Keratinocyte (primary cell): Measurements from ENCODE around the gene FNDC3B. TPM values are rescaled to one million over a fixed set of nuclear protein-coding genes. Genes with fewer than 3 reads are reported as not detected.

Experiments
- DNase-seq: peaks from one replicate; pipeline ENCODE4 v3.0.0-alpha.2; 2011; ENCODE audit warnings: low read depth, missing footprints, low spot score
- FAIRE-seq: peaks from 2 replicates; lab custom pipeline; 2011; peaks lifted over from hg19 to GRCh38; lab: Jason Lieb, UNC
- H2AFZ ChIP-seq: 2 replicates; pipeline ENCODE4 v1.6.0; 2012; ENCODE audit warnings: low read length, control low read depth, inconsistent platforms; ENCODE audit not compliant: control insufficient read depth
- H3K27ac ChIP-seq: 2 replicates; pipeline ENCODE4 v1.5.1; 2011; ENCODE audit warnings: low read length; ENCODE audit not compliant: control insufficient read depth, insufficient read depth
- H3K27me3 ChIP-seq: 3 replicates; pipeline ENCODE4 v1.6.0; 2011; ENCODE audit warnings: low read length; ENCODE audit not compliant: control insufficient read depth, insufficient read depth; ENCODE audit errors: extremely low read depth
- H3K36me3 ChIP-seq, 2 experiments: 2 replicates in 1 of 2; 3 replicates in 1 of 2; pipeline ENCODE4 v1.5.1; 2011; ENCODE audit warnings: low read length in 2 of 2, mild to moderate bottlenecking in 1 of 2; ENCODE audit not compliant: control insufficient read depth in 2 of 2, insufficient read depth in 2 of 2; ENCODE audit errors: extremely low read depth in 1 of 2
- H3K4me1 ChIP-seq: 3 replicates; pipeline ENCODE4 v1.5.1; 2011; ENCODE audit warnings: low read length; ENCODE audit not compliant: control insufficient read depth, insufficient read depth; ENCODE audit errors: extremely low read depth
- H3K4me2 ChIP-seq: 3 replicates; pipeline ENCODE4 v1.6.0; 2011; ENCODE audit warnings: low read depth, low read length; ENCODE audit not compliant: control insufficient read depth, insufficient read depth; ENCODE audit errors: extremely low read depth
- H3K4me3 ChIP-seq, 3 experiments: fragments of 200-600 bp in 1 of 3; sonication (generic) in 1 of 3; 2 replicates in 2 of 3; 3 replicates in 1 of 3; pipeline ENCODE4 v1.5.1; 2011 to 2016; ENCODE audit warnings: low read length in 3 of 3, mild to moderate bottlenecking in 3 of 3, control low read depth in 2 of 3, inconsistent platforms in 1 of 3, low read depth in 1 of 3, mixed read lengths in 1 of 3, mixed run types in 1 of 3, moderate library complexity in 1 of 3; ENCODE audit not compliant: control insufficient read depth in 2 of 3, insufficient read depth in 2 of 3; ENCODE audit errors: extremely low read depth in 1 of 3
- H3K79me2 ChIP-seq: 2 replicates; pipeline ENCODE4 v1.6.0; 2012; ENCODE audit warnings: low read length; ENCODE audit not compliant: control insufficient read depth, insufficient read depth
- H3K9ac ChIP-seq: 3 replicates; pipeline ENCODE4 v1.6.0; 2011; ENCODE audit warnings: low read length; ENCODE audit not compliant: control insufficient read depth, insufficient read depth; ENCODE audit errors: extremely low read depth
- H3K9me1 ChIP-seq: 3 replicates; pipeline ENCODE4 v1.6.0; 2011; ENCODE audit warnings: low read length; ENCODE audit not compliant: control insufficient read depth, insufficient read depth; ENCODE audit errors: extremely low read depth
- H3K9me3 ChIP-seq: 2 replicates; pipeline ENCODE4 v1.5.1; 2012; ENCODE audit warnings: low read depth, low read length; ENCODE audit not compliant: control insufficient read depth
- H4K20me1 ChIP-seq: 3 replicates; pipeline ENCODE4 v1.6.0; 2011; ENCODE audit warnings: low read length; ENCODE audit not compliant: control insufficient read depth, insufficient read depth; ENCODE audit errors: extremely low read depth
- CTCF ChIP-seq, 3 experiments: IDR thresholded peaks in 1 of 3; conservative IDR thresholded peaks in 1 of 3; optimal IDR thresholded peaks in 1 of 3; 2 replicates in 2 of 3; 3 replicates in 1 of 3; pipeline versions ENCODE3 to v1.5.1; 2011; ENCODE audit warnings: low read length in 3 of 3, mild to moderate bottlenecking in 3 of 3, moderate library complexity in 2 of 3, control low read depth in 1 of 3, inconsistent platforms in 1 of 3; ENCODE audit not compliant: insufficient read depth in 2 of 3; ENCODE audit errors: extremely low read depth in 1 of 3
- EZH2 ChIP-seq: IDR thresholded peaks from one replicate; pipeline ENCODE4 v1.6.1; 2012; ENCODE audit warnings: inconsistent platforms, mild to moderate bottlenecking, low read length, moderate library complexity
- dilution Hi-C: fragments of 300-500 bp; cut with MboI; formaldehyde crosslinking; loops from one replicate; pipeline ENCODE4 v1.7.0; 2020; ENCODE audit warnings: low sequenced_read_pairs; ENCODE audit not compliant: extremely low pct_ligation_motif_present
- polyA plus RNA-seq, 5 experiments: library from polyadenylated mRNA; depleted of rRNA in 3 of 5; stranded (reverse) in 3 of 5; stranded (forward) in 1 of 5; unstranded in 1 of 5; fragments of >200 nt; gene quantifications; 1 replicate in 1 of 5; 2 replicates in 3 of 5; 3 replicates in 1 of 5; pipeline versions ENCODE4 v1.2.1 to v1.2.3, GENCODE V29; 2011 to 2012; ENCODE audit warnings: missing spikeins in 2 of 5, low read depth in 1 of 5, low replicate concordance in 1 of 5

The FNDC3B gene
- polyA plus RNA-seq, 1 donor (not counting 4 experiments of a cell fraction or from before 2014, with no cell fraction given), result 31.4 TPM

GRCh38 chr3:172296975-172297332 lies 257.6 kb downstream of the FNDC3B start:
- Histone ChIP-seq H3K4me1 (no peaks in the 10 kb centered on the region), H3K79me2 (peaks cover 2% of the 10 kb centered on the region), H3K9me3 (no peaks in the 10 kb centered on the region), H3K9me1 (peaks cover 5% of the 10 kb centered on the region), H3K4me2 (no peak overlapping the region), H3K4me3 (no peak overlapping the region), H3K27ac (no peak overlapping the region), H3K36me3 (peaks cover 21 to 25% of the 10 kb centered on the region in 2 experiments), H3K9ac (no peak overlapping the region), H3K27me3 (no peaks in the 10 kb centered on the region), H4K20me1 (no peaks in the 10 kb centered on the region), H2AFZ (no peak overlapping the region)
- TF ChIP-seq CTCF (optimal IDR thresholded peaks at IDR 0.05 in 1 of 3, IDR thresholded peaks at IDR 0.05 in 1 of 3, conservative IDR thresholded peaks at IDR 0.05 in 1 of 3; ENCODE audit: extremely low read depth in 1 of 3, insufficient read depth in 2 of 3, low read length in 3 of 3) (no peak), EZH2 (no peak)
- FAIRE-seq, result no peak
- no peak for DNase-seq
- dilution Hi-C loops, result no loop called here

- TF ChIP-seq CTCF (optimal IDR thresholded peaks at IDR 0.05 in 1 of 3, IDR thresholded peaks at IDR 0.05 in 1 of 3, conservative IDR thresholded peaks at IDR 0.05 in 1 of 3; ENCODE audit: extremely low read depth in 1 of 3, insufficient read depth in 2 of 3, low read length in 3 of 3), result no peak
- TF ChIP-seq EZH2, result no peak
- FAIRE-seq (no peak), DNase-seq (no peak)
- H3K9me1 ChIP-seq, result peaks cover 5% of the 10 kb centered on the region
- H3K9ac ChIP-seq, result no peak overlapping the region
- no peak overlapping the region for H3K4me3 ChIP-seq
- H3K79me2 ChIP-seq, result peaks cover 2% of the 10 kb centered on the region
- H3K36me3 ChIP-seq, result peaks cover 21 to 22% of the 10 kb centered on the region in 2 experiments
- H3K4me2 ChIP-seq, result no peak overlapping the region
- H4K20me1 ChIP-seq, result no peaks in the 10 kb centered on the region
- H3K4me1 ChIP-seq, result no peaks in the 10 kb centered on the region
- no peaks in the 10 kb centered on the region for H3K27me3 ChIP-seq
- no peak overlapping the region for H2AFZ ChIP-seq
- no peak overlapping the region for H3K27ac ChIP-seq
- no peaks in the 10 kb centered on the region for H3K9me3 ChIP-seq
- dilution Hi-C loops, result no loop called here
These were observed 258.9 kb downstream of the FNDC3B start for GRCh38 chr3:172298247-172298646.
